Osteocyte (in vitro differentiated cells): ENCODE measurements around the gene DLX5. TPM values are rescaled to one million over a fixed set of nuclear protein-coding genes. Genes with fewer than 3 reads are reported as not detected.

ENCODE experiments used
- DNase-seq: peaks from one replicate; pipeline ENCODE4 v3.0.0; 2021; ENCODE audit warnings: mixed read lengths; ENCODE audit not compliant: unreplicated experiment; ENCODE audit errors: extremely low spot score
- H3K27ac Mint-ChIP-seq: one replicate; pipeline ENCODE4 v1.8.0; 2021; ENCODE audit warnings: mild to moderate bottlenecking, mixed read lengths; ENCODE audit not compliant: unreplicated experiment
- H3K27me3 Mint-ChIP-seq: one replicate; pipeline ENCODE4 v1.8.0; 2021; ENCODE audit warnings: mixed read lengths; ENCODE audit not compliant: unreplicated experiment
- H3K36me3 Mint-ChIP-seq: one replicate; pipeline ENCODE4 v1.8.0; 2021; ENCODE audit warnings: mixed read lengths; ENCODE audit not compliant: unreplicated experiment
- H3K4me1 Mint-ChIP-seq: one replicate; pipeline ENCODE4 v1.8.0; 2021; ENCODE audit warnings: mixed read lengths; ENCODE audit not compliant: unreplicated experiment
- H3K4me3 Mint-ChIP-seq: one replicate; pipeline ENCODE4 v1.8.0; 2021; ENCODE audit warnings: mild to moderate bottlenecking, moderate library complexity, mixed read lengths; ENCODE audit not compliant: unreplicated experiment
- H3K9me3 Mint-ChIP-seq: one replicate; pipeline ENCODE4 v1.8.0; 2021; ENCODE audit warnings: mixed read lengths; ENCODE audit not compliant: unreplicated experiment
- total RNA-seq: library from RNA; stranded (reverse); gene quantifications from 2 replicates; pipeline ENCODE4 v1.2.1, GENCODE V29; 2021
- TF ChIP-seq, protein P1 (sequence below): fragments of 200-600 bp; sonication (generic); IDR thresholded peaks from 2 replicates; pipeline ENCODE4 v1.5.0; 2021; ENCODE audit warnings: antibody characterized with exemption, mild to moderate bottlenecking, moderate library complexity

Gene DLX5
- total RNA-seq, 1 donor from 2014 or later: 6.0 TPM

DNA sequence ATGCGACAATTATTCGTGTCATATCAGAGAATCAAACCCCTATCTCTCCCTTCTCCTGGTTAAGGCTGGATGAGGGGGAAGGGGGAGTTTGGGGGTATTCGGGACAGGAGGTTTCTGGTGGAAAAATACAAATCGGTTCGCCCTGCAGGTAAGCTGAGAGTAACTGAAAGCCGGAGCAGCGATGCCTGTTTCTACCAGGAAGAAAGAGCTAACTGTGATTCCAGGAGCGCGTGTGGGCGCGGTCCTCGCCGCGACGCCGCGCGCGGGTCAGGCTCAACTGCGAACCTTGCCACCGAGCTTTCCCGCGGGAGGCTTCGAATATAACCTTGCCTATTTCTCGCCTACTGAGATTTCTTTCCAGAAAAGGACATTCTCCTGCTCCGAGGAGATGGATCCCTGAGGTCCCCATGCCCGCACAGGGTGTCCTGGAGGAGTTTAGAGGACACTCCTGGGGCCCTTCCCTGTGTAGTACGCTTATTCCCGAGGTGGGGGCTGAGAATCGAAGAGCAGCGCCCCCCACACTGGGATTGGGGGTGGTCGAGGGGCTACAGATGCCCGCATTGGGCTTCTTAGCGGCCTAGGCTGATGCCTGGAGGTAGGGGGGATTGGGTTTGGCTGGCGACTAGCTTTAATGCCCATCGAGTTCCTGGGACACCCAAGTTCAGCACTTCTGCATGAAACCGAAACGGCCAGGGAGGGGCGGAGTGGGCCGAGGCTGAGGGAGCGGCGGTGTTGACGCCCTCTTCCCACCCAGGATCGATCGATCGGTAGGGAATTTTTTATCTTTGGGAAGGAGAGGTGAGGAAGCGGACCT is 32.2 kb downstream of the DLX5 start:
- peaks cover 39% of the 10 kb centered on the region for H3K4me1 Mint-ChIP-seq
- H3K36me3 Mint-ChIP-seq: peaks cover 2% of the 10 kb centered on the region
- H3K27me3 Mint-ChIP-seq: peaks cover 89% of the 10 kb centered on the region
- H3K9me3 Mint-ChIP-seq: no peaks in the 10 kb centered on the region
- no peak overlapping the region for H3K27ac Mint-ChIP-seq
- TF ChIP-seq, protein P1, sequence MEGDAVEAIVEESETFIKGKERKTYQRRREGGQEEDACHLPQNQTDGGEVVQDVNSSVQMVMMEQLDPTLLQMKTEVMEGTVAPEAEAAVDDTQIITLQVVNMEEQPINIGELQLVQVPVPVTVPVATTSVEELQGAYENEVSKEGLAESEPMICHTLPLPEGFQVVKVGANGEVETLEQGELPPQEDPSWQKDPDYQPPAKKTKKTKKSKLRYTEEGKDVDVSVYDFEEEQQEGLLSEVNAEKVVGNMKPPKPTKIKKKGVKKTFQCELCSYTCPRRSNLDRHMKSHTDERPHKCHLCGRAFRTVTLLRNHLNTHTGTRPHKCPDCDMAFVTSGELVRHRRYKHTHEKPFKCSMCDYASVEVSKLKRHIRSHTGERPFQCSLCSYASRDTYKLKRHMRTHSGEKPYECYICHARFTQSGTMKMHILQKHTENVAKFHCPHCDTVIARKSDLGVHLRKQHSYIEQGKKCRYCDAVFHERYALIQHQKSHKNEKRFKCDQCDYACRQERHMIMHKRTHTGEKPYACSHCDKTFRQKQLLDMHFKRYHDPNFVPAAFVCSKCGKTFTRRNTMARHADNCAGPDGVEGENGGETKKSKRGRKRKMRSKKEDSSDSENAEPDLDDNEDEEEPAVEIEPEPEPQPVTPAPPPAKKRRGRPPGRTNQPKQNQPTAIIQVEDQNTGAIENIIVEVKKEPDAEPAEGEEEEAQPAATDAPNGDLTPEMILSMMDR: no peak
- no peak overlapping the region for H3K4me3 Mint-ChIP-seq
- DNase-seq: no peak

DNA sequence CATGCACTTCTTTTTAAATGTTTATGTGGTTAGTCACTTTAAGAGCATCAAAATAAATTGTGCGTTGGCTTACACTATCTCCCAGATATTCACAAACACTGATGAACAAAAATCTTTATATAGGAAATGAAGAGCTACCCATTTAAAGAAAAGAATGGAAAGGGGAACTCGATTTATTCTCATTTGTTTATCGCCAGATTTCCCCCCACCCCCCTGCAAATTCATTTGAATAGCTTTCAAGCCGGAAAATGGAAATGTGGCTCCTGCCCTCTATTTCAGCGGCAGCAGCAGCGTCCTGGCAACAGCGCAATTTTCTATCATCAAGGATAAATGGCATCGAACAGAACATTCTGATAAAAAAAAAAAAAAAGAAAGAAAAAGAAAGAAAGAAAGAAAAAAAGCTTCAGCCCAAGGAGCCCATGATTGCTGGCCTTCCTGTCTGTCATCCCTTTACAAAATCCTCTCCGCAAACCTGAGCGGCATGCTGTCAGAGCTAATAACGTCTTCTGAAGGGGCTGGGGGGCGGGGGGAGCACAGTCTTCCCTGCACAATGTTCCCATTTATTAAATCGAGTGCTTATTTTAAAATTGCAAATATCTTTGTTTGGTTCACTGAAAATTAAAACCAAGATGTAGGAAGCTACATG is 33.0 kb downstream of the DLX5 start:
- Mint-ChIP-seq H3K9me3 (no peaks in the 10 kb centered on the region), H3K27ac (no peak overlapping the region), H3K4me1 (peaks cover 32% of the 10 kb centered on the region), H3K27me3 (peaks cover 88% of the 10 kb centered on the region), H3K36me3 (peaks cover 2% of the 10 kb centered on the region), H3K4me3 (no peak overlapping the region)
- TF ChIP-seq, protein P1: no peak
- no peak for DNase-seq

DNA sequence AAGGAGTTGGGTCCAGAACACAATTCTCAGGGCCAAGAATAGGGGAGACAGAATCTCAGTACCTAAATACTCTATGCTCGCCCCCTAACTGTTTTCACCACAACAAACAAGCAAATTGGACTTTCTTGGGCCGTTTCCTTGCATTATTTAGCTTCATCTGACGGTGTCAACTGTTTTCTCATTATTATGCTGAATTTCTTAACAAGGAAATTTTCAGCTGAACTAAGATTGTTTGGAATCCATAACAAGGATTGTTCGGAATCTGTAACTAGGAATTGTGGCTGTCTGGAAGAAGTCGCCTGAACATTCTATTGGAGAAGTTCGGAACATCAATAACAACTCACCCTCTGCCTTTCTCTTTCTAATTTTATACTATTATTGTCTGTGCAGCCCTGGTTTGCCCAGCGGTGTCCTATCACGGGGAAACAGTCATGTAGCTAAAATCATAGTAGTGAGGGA is 34.7 kb downstream of the DLX5 start:
- H3K27me3 Mint-ChIP-seq: peaks cover 90% of the 10 kb centered on the region
- peaks cover 2% of the 10 kb centered on the region for H3K36me3 Mint-ChIP-seq
- DNase-seq: no peak
- TF ChIP-seq, protein P1: no peak
- no peak overlapping the region for H3K4me3 Mint-ChIP-seq
- H3K27ac Mint-ChIP-seq: no peak overlapping the region
- no peaks in the 10 kb centered on the region for H3K9me3 Mint-ChIP-seq
- H3K4me1 Mint-ChIP-seq: peaks cover 27% of the 10 kb centered on the region

DNA sequence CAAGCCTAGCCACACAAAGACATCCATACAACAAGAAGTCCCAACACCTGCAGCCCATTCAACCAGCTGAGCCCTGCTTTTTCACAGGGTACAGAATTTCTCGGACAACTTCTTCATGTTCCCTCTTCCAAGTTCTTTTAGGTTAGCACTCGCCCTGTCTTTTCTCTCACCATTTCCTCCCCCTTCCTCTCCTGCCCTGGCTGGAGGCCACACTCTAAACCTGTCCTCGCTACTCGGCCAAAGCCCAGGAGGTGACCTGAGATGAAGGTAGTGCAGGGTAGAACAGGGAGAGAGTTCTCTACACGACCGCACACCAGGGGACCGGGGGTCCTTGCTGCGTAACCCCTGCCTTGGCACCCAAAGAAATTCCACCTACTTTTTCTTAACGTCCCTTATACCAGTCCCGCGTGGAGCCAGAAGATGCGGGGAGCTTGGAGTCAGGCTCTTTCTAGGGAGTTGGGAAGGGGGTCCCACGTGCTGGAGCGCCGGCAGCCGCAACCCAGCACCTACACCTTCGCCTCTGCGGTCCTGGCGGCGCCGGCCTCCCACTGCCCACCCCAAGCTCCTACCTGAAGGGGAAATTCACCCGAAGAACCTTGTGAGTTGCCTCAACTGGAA is 35.3 kb downstream of the DLX5 start:
- peaks cover 2% of the 10 kb centered on the region for H3K36me3 Mint-ChIP-seq
- H3K9me3 Mint-ChIP-seq: no peaks in the 10 kb centered on the region
- H3K27me3 Mint-ChIP-seq: peaks cover 90% of the 10 kb centered on the region
- H3K4me3 Mint-ChIP-seq: no peak overlapping the region
- peaks cover 27% of the 10 kb centered on the region for H3K4me1 Mint-ChIP-seq
- TF ChIP-seq, protein P1: no peak
- no peak overlapping the region for H3K27ac Mint-ChIP-seq
- DNase-seq: no peak

DNA sequence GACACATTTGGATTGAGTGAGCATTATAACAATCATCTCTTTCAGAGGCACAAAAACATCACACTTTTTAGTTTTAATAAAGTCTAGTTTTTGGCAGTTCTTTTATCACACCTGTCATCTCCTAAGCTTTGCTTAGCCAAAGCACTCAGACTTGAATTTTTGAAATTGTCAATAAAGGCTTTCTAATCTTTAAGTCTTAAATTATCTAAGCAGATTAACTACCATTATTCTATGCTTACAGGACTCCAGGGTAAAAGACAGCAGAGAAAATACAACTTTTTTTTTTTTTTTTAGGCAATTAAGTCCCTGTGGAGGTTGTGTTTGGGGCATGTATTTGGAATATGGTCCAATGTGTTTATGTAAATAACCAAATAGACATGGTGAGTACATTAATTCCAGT is 36.9 kb downstream of the DLX5 start:
- no peak overlapping the region for H3K4me3 Mint-ChIP-seq

More for the DNA sequence above, 36.9 kb downstream of the DLX5 start:
- TF ChIP-seq, protein P1: no peak
- H3K4me1 Mint-ChIP-seq: peaks cover 23% of the 10 kb centered on the region
- DNase-seq: no peak
- H3K27ac Mint-ChIP-seq: no peak overlapping the region
- no peaks in the 10 kb centered on the region for H3K9me3 Mint-ChIP-seq
- H3K36me3 Mint-ChIP-seq: peaks cover 2% of the 10 kb centered on the region
- peaks cover 88% of the 10 kb centered on the region for H3K27me3 Mint-ChIP-seq
